Omental fat pad (tissue), 4 donors: ENCODE measurements around the gene EIF4A3. TPM values are rescaled to one million over a fixed set of nuclear protein-coding genes. Genes with fewer than 3 reads are reported as not detected.

ENCODE experiments used
- ATAC-seq: fragments of 150-250 bp; one replicate; pipeline ENCODE4 v1.9.1; 2016; ENCODE audit warnings: mild to moderate bottlenecking, moderate library complexity; ENCODE audit not compliant: low FRiP score
- DNase-seq: peaks from one replicate; pipeline ENCODE4 v3.0.0-alpha.2; 2019; ENCODE audit warnings: low spot score
- total RNA-seq, 4 donors: library from RNA; depleted of rRNA; stranded (reverse); fragments of >200 nt; gene quantifications; one replicate each; pipeline ENCODE4 v1.1.0, GENCODE V29; 2016
- TF ChIP-seq, protein P1 (sequence below), 3 donors: fragments of 450-650 bp; IDR thresholded peaks; one replicate each; pipeline ENCODE4 v1.5.1; 2016 to 2017; ENCODE audit warnings: antibody characterized with exemption in 3 of 3, mild to moderate bottlenecking in 3 of 3, moderate library complexity in 2 of 3

The EIF4A3 gene
- total RNA-seq, 4 donors from 2014 or later = 49.0 to 218 (median 112) TPM

DNA sequence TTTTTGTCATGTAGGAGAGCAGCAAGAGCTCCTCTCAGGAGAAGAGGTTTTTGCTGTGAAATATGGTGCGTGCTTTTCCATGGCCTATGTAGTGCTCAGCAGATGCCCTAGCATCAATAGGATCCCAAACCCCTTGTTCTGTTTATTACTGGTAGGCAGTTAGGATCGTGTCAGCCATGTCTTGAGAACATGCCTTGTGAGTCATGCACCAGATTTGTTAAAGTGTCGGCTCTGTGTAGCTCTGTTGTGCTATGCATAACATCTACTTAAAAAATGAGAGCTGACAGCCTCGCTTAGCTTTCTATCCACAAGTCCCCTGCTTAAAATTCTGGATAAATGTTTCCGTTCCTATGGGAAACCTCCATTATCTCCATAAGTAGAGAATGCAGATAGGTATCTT, 4.4 kb upstream of the EIF4A3 start:
- ATAC-seq (no peak), DNase-seq (no peak)
- TF ChIP-seq, protein P1, sequence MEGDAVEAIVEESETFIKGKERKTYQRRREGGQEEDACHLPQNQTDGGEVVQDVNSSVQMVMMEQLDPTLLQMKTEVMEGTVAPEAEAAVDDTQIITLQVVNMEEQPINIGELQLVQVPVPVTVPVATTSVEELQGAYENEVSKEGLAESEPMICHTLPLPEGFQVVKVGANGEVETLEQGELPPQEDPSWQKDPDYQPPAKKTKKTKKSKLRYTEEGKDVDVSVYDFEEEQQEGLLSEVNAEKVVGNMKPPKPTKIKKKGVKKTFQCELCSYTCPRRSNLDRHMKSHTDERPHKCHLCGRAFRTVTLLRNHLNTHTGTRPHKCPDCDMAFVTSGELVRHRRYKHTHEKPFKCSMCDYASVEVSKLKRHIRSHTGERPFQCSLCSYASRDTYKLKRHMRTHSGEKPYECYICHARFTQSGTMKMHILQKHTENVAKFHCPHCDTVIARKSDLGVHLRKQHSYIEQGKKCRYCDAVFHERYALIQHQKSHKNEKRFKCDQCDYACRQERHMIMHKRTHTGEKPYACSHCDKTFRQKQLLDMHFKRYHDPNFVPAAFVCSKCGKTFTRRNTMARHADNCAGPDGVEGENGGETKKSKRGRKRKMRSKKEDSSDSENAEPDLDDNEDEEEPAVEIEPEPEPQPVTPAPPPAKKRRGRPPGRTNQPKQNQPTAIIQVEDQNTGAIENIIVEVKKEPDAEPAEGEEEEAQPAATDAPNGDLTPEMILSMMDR (IDR thresholded peaks at IDR 0.05) = no peak

DNA sequence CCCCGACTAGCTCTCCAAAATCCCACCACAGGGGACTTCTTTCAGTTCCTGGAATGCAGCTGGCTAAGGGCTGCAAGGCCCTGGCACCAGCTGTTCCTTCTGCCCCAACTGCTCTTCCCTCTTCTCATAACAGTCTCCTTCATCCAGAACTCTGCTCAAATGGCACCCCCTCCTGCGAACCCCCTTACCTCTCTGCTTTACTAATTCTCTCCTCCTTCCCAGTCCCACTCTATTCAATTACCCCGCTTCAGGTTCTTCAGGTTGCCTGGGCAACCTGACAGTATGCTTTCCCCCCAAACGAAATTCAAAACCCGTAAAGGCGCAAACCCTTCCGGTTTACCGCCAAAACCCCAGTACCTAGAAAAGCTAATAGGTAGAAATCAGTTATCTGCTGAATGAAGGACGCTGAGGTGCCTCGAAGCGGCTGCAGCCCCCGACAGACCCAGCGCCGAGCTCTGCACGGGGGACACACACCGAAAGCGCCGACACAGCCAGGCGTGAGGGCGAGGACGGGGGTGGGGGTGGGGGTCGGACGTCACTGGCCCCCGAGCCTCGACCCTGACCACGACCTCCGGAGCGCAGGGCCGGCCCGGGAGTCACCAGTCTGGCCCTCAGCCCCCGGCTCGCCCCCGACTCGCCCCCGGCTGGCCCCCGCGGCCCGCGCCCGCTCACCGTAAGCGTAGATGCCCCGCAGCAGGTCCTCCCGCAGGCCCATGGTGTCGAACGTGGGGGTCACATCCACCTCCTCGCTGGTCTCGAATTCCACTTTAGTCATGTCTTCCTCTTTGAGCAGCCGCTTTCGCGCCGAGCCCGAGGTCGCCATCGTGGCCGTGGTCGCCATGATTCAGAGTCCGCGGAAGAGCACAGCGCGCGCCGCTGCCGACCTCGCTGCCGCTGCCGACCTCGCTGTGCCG, 550 bp downstream of the EIF4A3 start:
- no peak for ATAC-seq
- no peak for DNase-seq
- TF ChIP-seq, protein P1 (IDR thresholded peaks at IDR 0.05) = no peak

DNA sequence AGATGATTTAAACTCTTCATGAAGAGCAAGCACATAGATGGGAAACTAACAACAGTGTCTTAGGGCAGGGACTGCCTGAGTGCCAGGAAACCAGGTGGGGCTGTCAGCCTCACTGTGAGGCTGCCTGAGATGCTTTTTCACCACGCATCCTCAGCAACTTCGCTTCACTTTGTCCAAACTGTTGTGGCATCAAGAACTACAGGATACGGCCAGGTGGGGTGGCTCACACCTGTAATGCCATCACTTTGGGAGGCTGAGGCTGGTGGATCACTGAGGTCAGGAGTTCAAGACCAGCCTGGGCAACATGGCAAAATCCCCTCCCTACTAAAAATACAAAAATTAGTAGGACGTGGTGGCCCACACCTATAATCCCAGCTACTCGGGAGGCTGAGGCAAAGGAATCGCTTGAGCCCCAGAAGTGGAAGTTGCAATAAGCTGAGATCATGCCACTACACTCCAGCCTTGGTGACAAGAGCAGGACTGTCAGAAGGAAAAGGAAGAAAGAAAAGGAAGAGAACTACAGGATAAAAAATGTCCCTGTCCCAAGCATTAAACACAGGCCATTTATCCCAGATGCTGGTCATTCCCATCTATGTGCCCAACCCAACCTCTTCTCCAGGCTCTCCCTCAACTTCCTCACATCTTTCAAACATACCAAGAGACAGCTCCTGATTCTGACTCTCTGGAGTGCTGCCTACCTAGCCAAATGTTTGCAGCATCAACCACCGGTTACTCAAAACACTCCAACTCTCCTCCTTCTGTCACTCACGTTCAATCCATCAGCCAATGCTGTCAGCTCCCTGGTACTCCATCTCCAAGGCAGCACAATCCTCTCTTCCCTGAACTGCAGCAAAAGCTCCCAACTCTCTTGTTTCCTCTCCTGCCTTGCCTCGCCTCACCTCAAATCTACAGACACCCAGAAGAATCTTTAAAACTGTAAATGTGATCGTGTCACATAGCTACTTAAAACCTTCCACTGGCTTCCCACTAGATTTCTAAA, 1.6 kb downstream of the EIF4A3 start:
- no peak for ATAC-seq
- TF ChIP-seq, protein P1 (IDR thresholded peaks at IDR 0.05) = no peak

DNA sequence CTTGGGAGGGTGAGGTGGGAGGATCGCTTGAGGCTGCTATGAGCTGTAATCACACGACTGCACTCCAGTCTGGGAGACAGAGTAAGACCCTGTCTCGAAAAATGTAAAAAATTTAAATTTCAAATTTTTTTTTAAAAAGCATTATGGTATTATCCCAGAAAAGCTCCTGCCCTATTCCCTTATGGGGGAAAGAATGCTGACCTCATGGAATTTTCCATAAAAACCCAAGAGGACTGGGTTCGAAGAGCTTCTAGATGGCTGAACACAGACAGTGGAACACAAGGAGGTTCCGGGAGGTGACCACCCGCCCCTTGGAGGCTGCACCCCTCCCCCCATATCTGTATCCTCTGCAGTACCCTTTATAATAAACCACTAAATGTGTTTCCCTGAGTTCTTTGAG, 4.0 kb downstream of the EIF4A3 start:
- DNase-seq (no peak), ATAC-seq (no peak)
- TF ChIP-seq, protein P1 (IDR thresholded peaks at IDR 0.05) = no peak

More for the DNA sequence above, 1.6 kb downstream of the EIF4A3 start:
- DNase-seq = no peak

DNA sequence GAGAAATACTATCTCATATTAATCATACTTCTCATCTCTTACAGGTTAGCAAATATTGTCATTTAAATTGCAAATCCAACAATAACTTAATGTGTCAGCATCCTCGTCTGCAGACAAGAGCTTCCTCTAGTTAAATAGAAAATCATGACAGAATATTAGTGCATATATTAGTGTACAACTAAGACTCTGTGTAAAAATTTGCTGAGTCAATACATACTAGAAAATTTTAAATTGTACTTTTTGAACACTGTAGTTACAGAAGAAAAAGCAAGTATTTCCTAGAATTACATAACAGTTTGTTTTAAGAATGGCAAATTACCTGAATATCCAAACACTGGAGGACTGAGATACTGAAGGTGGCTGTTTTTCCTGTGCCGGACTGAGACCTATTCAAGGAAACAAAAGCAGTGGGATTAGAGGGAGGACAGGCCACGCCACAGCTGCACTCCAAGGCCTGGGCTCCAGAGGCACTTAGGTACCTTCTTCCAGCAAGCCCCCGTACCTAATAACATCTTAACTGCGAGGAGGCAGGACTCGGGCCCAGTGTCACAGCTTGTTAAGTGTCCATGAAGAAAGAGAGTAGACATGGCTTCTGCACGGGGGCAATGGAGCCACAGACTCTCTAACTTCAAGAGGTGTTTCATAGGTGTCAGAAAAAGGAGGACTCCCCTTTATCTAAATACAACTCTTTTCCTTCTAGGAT, 5.3 kb downstream of the EIF4A3 start:
- TF ChIP-seq, protein P1 (IDR thresholded peaks at IDR 0.05) = no peak
- DNase-seq (no peak), ATAC-seq (no peak)

DNA sequence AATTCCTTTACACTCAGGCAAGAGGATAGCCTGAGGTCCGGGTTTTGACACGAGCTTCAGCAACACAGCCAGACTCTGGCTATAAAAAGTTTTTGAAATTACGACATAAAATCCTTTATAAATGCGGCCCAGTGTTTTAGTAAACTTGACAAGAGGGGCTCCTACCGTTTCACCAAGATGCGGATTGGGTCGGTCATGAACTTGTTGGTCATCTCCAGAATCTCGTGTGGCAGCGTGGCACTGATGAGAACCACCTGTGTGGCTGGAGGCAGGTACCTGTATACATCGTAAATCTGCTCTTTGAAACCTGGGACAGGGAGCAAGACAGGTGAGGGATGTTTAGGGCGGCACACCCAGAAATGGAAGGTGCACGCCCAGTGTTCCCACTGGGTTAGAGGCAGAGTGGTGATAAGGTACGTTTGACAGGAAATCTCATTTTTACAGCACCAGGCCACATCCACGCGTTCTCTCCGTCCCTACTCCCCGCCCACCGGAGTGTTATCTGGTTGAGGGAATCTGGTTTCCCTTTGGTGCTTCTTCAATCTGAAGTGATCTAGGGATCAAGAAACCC, 8.0 kb downstream of the EIF4A3 start:
- DNase-seq (no peak), ATAC-seq (no peak)
- TF ChIP-seq, protein P1 (IDR thresholded peaks at IDR 0.05) = no peak
